Tibial artery (tissue), 4 donors: ENCODE data around the gene COQ5.

Experiments used
- DNase-seq, 2 donors: peaks; one replicate each; pipeline ENCODE4 v3.0.0-alpha.2; 2019
- H3K27ac ChIP-seq, 2 donors: fragments of 200-600 bp; sonication (generic) in 1 of 2; 1 replicate in 1 of 2; 2 replicates in 1 of 2; pipeline ENCODE4 v1.5.1; 2018 to 2019; ENCODE audit warnings: mild to moderate bottlenecking in 1 of 2
- H3K27me3 ChIP-seq, 2 donors: fragments of 200-600 bp; sonication (generic) in 1 of 2; one replicate each; pipeline versions ENCODE4 v1.5.1 to v1.6.0; 2016 to 2019
- H3K36me3 ChIP-seq, 3 donors: fragments of 200-600 bp; sonication (generic) in 2 of 3; one replicate each; pipeline ENCODE4 v1.5.1; 2016 to 2019; ENCODE audit warnings: mild to moderate bottlenecking in 2 of 3
- H3K4me1 ChIP-seq, 4 donors: fragments of 200-600 bp; sonication (generic) in 2 of 4; 1 replicate in 3 of 4; 2 replicates in 1 of 4; pipeline ENCODE4 v1.5.1; 2016 to 2019
- H3K4me3 ChIP-seq, 2 donors: fragments of 200-600 bp; sonication (generic) in 1 of 2; 1 replicate in 1 of 2; 2 replicates in 1 of 2; pipeline ENCODE4 v1.5.1; 2018 to 2019; ENCODE audit warnings: mild to moderate bottlenecking in 2 of 2
- H3K9me3 ChIP-seq, 3 donors: fragments of 200-600 bp; sonication (generic) in 1 of 3; one replicate each; pipeline ENCODE4 v1.5.1; 2016 to 2019
- CTCF ChIP-seq, 2 experiments: fragments of 200-600 bp in 1 of 2; fragments of 450-650 bp in 1 of 2; IDR thresholded peaks; one replicate each; pipeline ENCODE4 v1.5.1; 2017 to 2019; ENCODE audit warnings: antibody characterized with exemption in 2 of 2, mild to moderate bottlenecking in 1 of 2, moderate library complexity in 1 of 2
- intact Hi-C: fragments of 100-400 bp; cut with DNase I; formaldehyde crosslinking; loops from one replicate; pipeline ENCODE4 v1.15.0; 2023; ENCODE audit warnings: low total_unique reads

The COQ5 gene

GRCh38 chr12:120562906-120563305 lies 33.9 kb upstream of the COQ5 start:
- Histone ChIP-seq H3K36me3 (peaks cover 81 to 100% (median 85%) of the 10 kb centered on the region in 3 donors), H3K27ac (no peak overlapping the region), H3K9me3 (no peaks in the 10 kb centered on the region), H3K4me1 (no peaks in the 10 kb centered on the region), H3K27me3 (no peaks in the 10 kb centered on the region), H3K4me3 (no peak overlapping the region)
- intact Hi-C loops, result no loop called here
- DNase-seq, result no peak
- no peak for TF ChIP-seq CTCF (IDR thresholded peaks at IDR 0.05)

- intact Hi-C loops, result no loop called here
- TF ChIP-seq CTCF (IDR thresholded peaks at IDR 0.05), result no peak
- H3K36me3 ChIP-seq, result peaks cover 69 to 100% (median 74%) of the 10 kb centered on the region in 3 donors
These were observed 28.6 kb upstream of the COQ5 start for GRCh38 chr12:120557589-120557988.

GRCh38 chr12:120554678-120555077 lies 25.7 kb upstream of the COQ5 start:
- Histone ChIP-seq H3K36me3 (peaks cover 51 to 89% (median 54%) of the 10 kb centered on the region in 3 donors), H3K4me3 (no peak overlapping the region), H3K27ac (peak overlapping the region in 1 of 2 donors; percentile 9), H3K4me1 (peaks cover 0 to 44% (median 19%) of the 10 kb centered on the region in 4 donors), H3K9me3 (no peaks in the 10 kb centered on the region), H3K27me3 (no peaks in the 10 kb centered on the region)
- no peak for TF ChIP-seq CTCF (IDR thresholded peaks at IDR 0.05)
- DNase-seq, result no peak
- intact Hi-C loops, result no loop called here

More at GRCh38 chr12:120557589-120557988, 28.6 kb upstream of the COQ5 start:
- no peak for DNase-seq
- no peaks in the 10 kb centered on the region for H3K27me3 ChIP-seq
- H3K4me1 ChIP-seq, result peaks cover 0 to 16% (median 7%) of the 10 kb centered on the region in 4 donors
- no peak overlapping the region for H3K27ac ChIP-seq
- no peaks in the 10 kb centered on the region for H3K9me3 ChIP-seq
- H3K4me3 ChIP-seq, result no peak overlapping the region

- H3K4me1 ChIP-seq, result peaks cover 0 to 68% (median 39%) of the 10 kb centered on the region in 4 donors
These were observed 17.1 kb upstream of the COQ5 start for GRCh38 chr12:120546050-120546386.

GRCh38 chr12:120544691-120545090 lies 15.7 kb upstream of the COQ5 start:
- DNase-seq, result no peak
- H3K27me3 ChIP-seq, result no peaks in the 10 kb centered on the region
- intact Hi-C loops, result no loop called here
- TF ChIP-seq CTCF (IDR thresholded peaks at IDR 0.05), result no peak
- H3K4me1 ChIP-seq, result peaks cover 0 to 68% (median 43%) of the 10 kb centered on the region in 4 donors
- H3K9me3 ChIP-seq, result no peaks in the 10 kb centered on the region
- H3K4me3 ChIP-seq, result no peak overlapping the region
- no peak overlapping the region for H3K27ac ChIP-seq
- peaks cover 29 to 45% (median 35%) of the 10 kb centered on the region in 3 donors for H3K36me3 ChIP-seq

More at GRCh38 chr12:120546050-120546386, 17.1 kb upstream of the COQ5 start:
- Histone ChIP-seq H3K27ac (no peak overlapping the region), H3K9me3 (no peaks in the 10 kb centered on the region), H3K36me3 (peaks cover 29 to 51% (median 35%) of the 10 kb centered on the region in 3 donors), H3K27me3 (no peaks in the 10 kb centered on the region), H3K4me3 (no peak overlapping the region)
- no peak for TF ChIP-seq CTCF (IDR thresholded peaks at IDR 0.05)
- intact Hi-C loops, result no loop called here
- no peak for DNase-seq

- Histone ChIP-seq H3K27ac (peak overlapping the region in 1 of 2 donors; percentile 96), H3K9me3 (no peaks in the 10 kb centered on the region), H3K4me3 (no peak overlapping the region), H3K36me3 (peaks cover 7 to 20% (median 11%) of the 10 kb centered on the region in 3 donors), H3K27me3 (no peaks in the 10 kb centered on the region), H3K4me1 (peaks cover 9 to 85% (median 61%) of the 10 kb centered on the region in 4 donors)
- no peak for TF ChIP-seq CTCF (IDR thresholded peaks at IDR 0.05)
- no peak for DNase-seq
- intact Hi-C loops, result no loop called here
These were observed 13.2 kb upstream of the COQ5 start for GRCh38 chr12:120542166-120542565.
